Measurements from ENCODE around the gene AGAP3. TPM values are rescaled to one million over a fixed set of nuclear protein-coding genes. Genes with fewer than 3 reads are reported as not detected.
A peak's percentile ranks its signal among the peaks of the same experiment; 100 is the strongest.

AGAP3 gene
- total RNA-seq, 2 experiments from 2014 or later: 20.6 to 22.0 TPM

GRCh38 chr7:151057989-151058780 lies 28.1 kb upstream of the AGAP3 start:
- ChIA-PET CTCF (interaction anchor here (0.8 to 1.4 kb wide), 5 partner anchors 25 to 66 kb away, joined by 3 to 7 read pairs (median 4); partner anchors contain the start of genes ABCB8 and TMUB1), POLR2A (interaction anchor here (0.6 to 1.4 kb wide), 6 partner anchors 10 to 691 kb away, joined by 3 to 4 read pairs (median 3); partner anchors contain the start of gene TMUB1)
- DNase-seq: peak; percentile 99
- TF ChIP-seq, protein P1, sequence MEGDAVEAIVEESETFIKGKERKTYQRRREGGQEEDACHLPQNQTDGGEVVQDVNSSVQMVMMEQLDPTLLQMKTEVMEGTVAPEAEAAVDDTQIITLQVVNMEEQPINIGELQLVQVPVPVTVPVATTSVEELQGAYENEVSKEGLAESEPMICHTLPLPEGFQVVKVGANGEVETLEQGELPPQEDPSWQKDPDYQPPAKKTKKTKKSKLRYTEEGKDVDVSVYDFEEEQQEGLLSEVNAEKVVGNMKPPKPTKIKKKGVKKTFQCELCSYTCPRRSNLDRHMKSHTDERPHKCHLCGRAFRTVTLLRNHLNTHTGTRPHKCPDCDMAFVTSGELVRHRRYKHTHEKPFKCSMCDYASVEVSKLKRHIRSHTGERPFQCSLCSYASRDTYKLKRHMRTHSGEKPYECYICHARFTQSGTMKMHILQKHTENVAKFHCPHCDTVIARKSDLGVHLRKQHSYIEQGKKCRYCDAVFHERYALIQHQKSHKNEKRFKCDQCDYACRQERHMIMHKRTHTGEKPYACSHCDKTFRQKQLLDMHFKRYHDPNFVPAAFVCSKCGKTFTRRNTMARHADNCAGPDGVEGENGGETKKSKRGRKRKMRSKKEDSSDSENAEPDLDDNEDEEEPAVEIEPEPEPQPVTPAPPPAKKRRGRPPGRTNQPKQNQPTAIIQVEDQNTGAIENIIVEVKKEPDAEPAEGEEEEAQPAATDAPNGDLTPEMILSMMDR (IDR thresholded peaks at IDR 0.05): no peak
- Mint-ChIP-seq H3K36me3 (ENCODE audit: low read depth) (no peaks in the 10 kb centered on the region), H3K27me3 (no peaks in the 10 kb centered on the region), H3K9me3 (no peaks in the 10 kb centered on the region), H3K4me3 (peak overlapping the region; percentile 95), H3K4me1 (ENCODE audit: low read depth) (peaks cover 35% of the 10 kb centered on the region), H3K27ac (peak overlapping the region; percentile 89)
- intact Hi-C loops (cut with micrococcal nuclease): loop anchor here (2.0 kb wide), 2 partner anchors 25 to 29 kb away; partner anchors contain the start of genes ABCB8 and TMUB1
- ATAC-seq: peak; percentile 95

- Mint-ChIP-seq H3K4me1 (ENCODE audit: low read depth) (peaks cover 35% of the 10 kb centered on the region), H3K4me3 (peak overlapping the region; percentile 95), H3K36me3 (ENCODE audit: low read depth) (no peaks in the 10 kb centered on the region), H3K9me3 (no peaks in the 10 kb centered on the region), H3K27me3 (no peaks in the 10 kb centered on the region), H3K27ac (peak overlapping the region; percentile 89)
- POLR2A ChIA-PET: interaction anchor here (0.6 to 1.4 kb wide), 8 partner anchors 9 to 691 kb away, joined by 3 to 4 read pairs (median 3); partner anchors contain the start of gene TMUB1
- intact Hi-C loops (cut with micrococcal nuclease): loop anchor here (2.0 kb wide), 2 partner anchors 24 to 30 kb away; partner anchors contain the start of genes ABCB8 and TMUB1
- TF ChIP-seq, protein P1 (IDR thresholded peaks at IDR 0.05): no peak
- ATAC-seq: no peak
- peak; percentile 40 for DNase-seq
- CTCF ChIA-PET: interaction anchor here (0.8 to 1.4 kb wide), 5 partner anchors 24 to 65 kb away, joined by 3 to 7 read pairs (median 4); partner anchors contain the start of genes ABCB8 and TMUB1
Observed at GRCh38 chr7:151058781-151059366, 27.4 kb upstream of the AGAP3 start.

- Mint-ChIP-seq H3K9me3 (no peaks in the 10 kb centered on the region), H3K36me3 (ENCODE audit: low read depth) (peaks cover 2% of the 10 kb centered on the region), H3K27me3 (no peaks in the 10 kb centered on the region), H3K27ac (peak within 1 kb of the TSS; percentile 89), H3K4me3 (peak within 1 kb of the TSS; percentile 95), H3K4me1 (ENCODE audit: low read depth) (peaks cover 35% of the 10 kb centered on the region)
- ATAC-seq: peak; percentile 6
- peak; percentile 72 for DNase-seq
- POLR2A ChIA-PET: interaction anchor here (0.6 to 1.6 kb wide), 8 partner anchors 10 to 49 kb away, joined by 3 to 8 read pairs (median 3); no protein-coding TSS in a partner anchor
- TF ChIP-seq, protein P1 (IDR thresholded peaks at IDR 0.05): peak; percentile 75
- intact Hi-C loops (cut with micrococcal nuclease): loop anchor here (2.0 kb wide), 2 partner anchors 23 to 31 kb away; partner anchors contain the start of genes ABCB8 and TMUB1
- CTCF ChIA-PET: interaction anchor here (0.8 to 1.7 kb wide), 10 partner anchors 20 to 65 kb away, joined by 3 to 10 read pairs (median 4); partner anchors contain the start of genes ABCB8, FASTK and TMUB1
Observed at GRCh38 chr7:151059367-151060112, 26.7 kb upstream of the AGAP3 start, which contains the start of gene SLC4A2. TSS of gene SLC4A2 (plus strand) at chr7:151059589. CDS start at chr7:151061988, 2,399 bp downstream.

- Mint-ChIP-seq H3K27me3 (no peaks in the 10 kb centered on the region), H3K9me3 (no peaks in the 10 kb centered on the region), H3K27ac (peak overlapping the region; percentile 72), H3K4me1 (ENCODE audit: low read depth) (peaks cover 35% of the 10 kb centered on the region), H3K4me3 (peak overlapping the region; percentile 95), H3K36me3 (ENCODE audit: low read depth) (peaks cover 2% of the 10 kb centered on the region)
- DNase-seq: no peak
- POLR2A ChIA-PET: interaction anchor here (0.6 to 1.6 kb wide), 5 partner anchors 10 to 42 kb away, joined by 3 to 8 read pairs (median 3); no protein-coding TSS in a partner anchor
- TF ChIP-seq, protein P1 (IDR thresholded peaks at IDR 0.05): no peak
- no peak for ATAC-seq
- CTCF ChIA-PET: interaction anchor here (0.8 to 1.7 kb wide), 6 partner anchors 17 to 51 kb away, joined by 3 to 10 read pairs (median 4); partner anchors contain the start of gene FASTK
- intact Hi-C loops (cut with micrococcal nuclease): no loop called here
Observed at GRCh38 chr7:151060113-151060415, 26.2 kb upstream of the AGAP3 start.
